ENCODE measurements around the gene CRAMP1. TPM values are rescaled to one million over a fixed set of nuclear protein-coding genes. Genes with fewer than 3 reads are reported as not detected.

CRAMP1 gene
- total and polyA plus RNA-seq, 12 donors: 4.3 to 19.0 (median 9.9) TPM

DNA sequence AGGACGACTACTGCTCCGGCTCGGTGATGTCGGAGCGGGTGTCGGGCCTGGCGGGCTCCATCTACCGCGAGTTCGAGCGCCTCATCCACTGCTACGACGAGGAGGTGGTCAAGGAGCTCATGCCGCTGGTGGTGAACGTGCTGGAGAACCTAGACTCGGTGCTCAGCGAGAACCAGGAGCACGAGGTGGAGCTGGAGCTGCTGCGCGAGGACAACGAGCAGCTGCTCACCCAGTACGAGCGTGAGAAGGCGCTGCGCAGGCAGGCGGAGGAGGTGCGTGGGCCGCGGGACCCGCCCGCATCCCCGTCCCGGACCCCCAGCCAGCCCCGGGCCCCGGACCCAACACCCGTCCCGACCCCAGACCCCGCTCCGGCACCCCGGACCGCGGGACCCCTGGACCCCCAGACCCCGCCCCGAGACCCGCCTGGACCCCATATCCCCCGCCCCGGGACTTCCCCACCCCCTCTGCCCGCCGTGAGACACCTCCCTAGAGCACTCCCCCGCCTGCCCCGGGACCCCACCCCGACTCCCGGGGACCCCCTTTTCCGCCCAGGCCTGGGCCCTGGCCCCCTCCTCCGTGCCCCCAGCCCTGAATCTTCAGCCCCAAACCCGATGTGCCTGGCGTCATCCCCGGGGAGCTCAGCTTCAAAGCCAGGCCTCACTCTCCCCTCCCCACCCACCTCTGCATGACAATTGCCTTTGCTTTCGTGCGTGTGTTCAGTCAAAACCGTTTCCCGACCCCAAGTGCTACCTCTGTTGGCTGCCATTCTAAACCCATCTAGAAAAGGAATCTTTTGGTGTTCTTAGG, 94.4 kb downstream of the CRAMP1 start:
- intact Hi-C loops (cut with DNase I): no loop called here
- H3K9me3 ChIP-seq (replicated peaks in 1 of 3): no peaks in the 10 kb centered on the region
- peaks cover 34 to 42% of the 10 kb centered on the region in 2 donors for H3K4me1 ChIP-seq (replicated peaks in 1 of 2)
- peak overlapping the region; percentile 66 to 100 (median 92) for H3K27ac ChIP-seq
- 0 to 1% (median 0%) methylated on average over 4 to 61 of the region's 62 CpGs for WGBS, 4 donors
- peak in 5 of 7 donors; percentile 23 to 54 (median 36) for DNase-seq
- TF ChIP-seq CTCF (IDR thresholded peaks at IDR 0.05): no peak
- TF ChIP-seq POLR2A (IDR thresholded peaks at IDR 0.05): no peak
- peak overlapping the region; percentile 65 to 95 (median 78) for H3K4me3 ChIP-seq
- H3K36me3 ChIP-seq (replicated peaks in 1 of 2): peaks cover 0 to 10% of the 10 kb centered on the region in 2 donors
- H3K27me3 ChIP-seq: no peaks in the 10 kb centered on the region

- peaks cover 0 to 5% of the 10 kb centered on the region in 2 donors for H3K36me3 ChIP-seq (replicated peaks in 1 of 2)
- DNase-seq: peak in 6 of 7 donors; percentile 45 to 70 (median 56)
- intact Hi-C loops (cut with DNase I): no loop called here
- TF ChIP-seq POLR2A (IDR thresholded peaks at IDR 0.05): peak in 1 of 2 donors; percentile 28
- TF ChIP-seq CTCF (IDR thresholded peaks at IDR 0.05): no peak
- H3K27ac ChIP-seq: peak overlapping the region; percentile 29 to 100 (median 92)
- 6 to 11% (median 8%) methylated on average over 14 to 16 of the region's 16 CpGs for WGBS, 4 donors
- no peaks in the 10 kb centered on the region for H3K9me3 ChIP-seq (replicated peaks in 1 of 3)
- peak overlapping the region in 3 of 4 donors; percentile 11 to 95 (median 85) for H3K4me3 ChIP-seq
- H3K4me1 ChIP-seq (replicated peaks in 1 of 2): peaks cover 34 to 45% of the 10 kb centered on the region in 2 donors
- no peaks in the 10 kb centered on the region for H3K27me3 ChIP-seq
Observed at GRCh38 chr16:1707193-1707790, 95.1 kb downstream of the CRAMP1 start.

GRCh38 chr16:1708083-1708767, 96.1 kb downstream of the CRAMP1 start:
- intact Hi-C loops (cut with DNase I): no loop called here
- Histone ChIP-seq H3K27ac (peak overlapping the region; percentile 86 to 100 (median 92)), H3K9me3 (replicated peaks in 1 of 3) (no peaks in the 10 kb centered on the region), H3K4me3 (peak overlapping the region in 1 of 4 donors; percentile 7), H3K36me3 (replicated peaks in 1 of 2) (no peaks in the 10 kb centered on the region), H3K4me1 (replicated peaks in 1 of 2) (peaks cover 44 to 54% of the 10 kb centered on the region in 2 donors), H3K27me3 (no peaks in the 10 kb centered on the region)
- TF ChIP-seq POLR2A (IDR thresholded peaks at IDR 0.05) (no peak), CTCF (IDR thresholded peaks at IDR 0.05) (no peak)
- WGBS, 4 donors: 60 to 70% (median 63%) methylated on average over 15 to 18 of the region's 18 CpGs
- DNase-seq: peak in 2 of 7 donors; percentile 40 to 48

DNA sequence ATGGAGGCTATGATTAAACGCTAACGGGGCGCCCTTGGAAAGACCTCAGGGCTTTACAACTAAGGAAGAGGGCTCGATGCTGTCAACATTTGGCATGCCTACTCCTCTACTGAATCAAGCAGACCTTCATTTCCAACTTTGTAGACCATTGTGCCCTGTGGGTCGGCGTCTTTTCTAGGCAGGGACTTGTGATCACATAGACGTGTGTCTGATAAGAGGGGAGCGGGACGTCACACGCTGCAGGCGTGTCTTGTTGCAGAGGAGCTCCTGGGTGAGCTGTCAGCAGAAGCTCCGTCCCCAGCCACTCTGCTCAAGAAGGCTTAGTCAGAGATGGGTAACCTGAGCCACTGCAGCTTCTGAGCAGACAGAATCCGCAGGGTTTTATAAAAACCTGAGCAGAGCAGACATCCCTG, 96.6 kb downstream of the CRAMP1 start:
- Histone ChIP-seq H3K9me3 (replicated peaks in 1 of 3) (no peaks in the 10 kb centered on the region), H3K4me3 (peak overlapping the region in 1 of 4 donors; percentile 7), H3K4me1 (replicated peaks in 1 of 2) (peaks cover 48 to 60% of the 10 kb centered on the region in 2 donors), H3K27ac (peak overlapping the region; percentile 86 to 100 (median 92)), H3K36me3 (replicated peaks in 1 of 2) (no peaks in the 10 kb centered on the region), H3K27me3 (no peaks in the 10 kb centered on the region)
- TF ChIP-seq CTCF (IDR thresholded peaks at IDR 0.05) (no peak), POLR2A (IDR thresholded peaks at IDR 0.05) (peak; percentile 35 to 84)
- DNase-seq: peak; percentile 79 to 97 (median 93)
- 36 to 50% (median 43%) methylated on average over 13 of the region's 13 CpGs for WGBS, 4 donors
- intact Hi-C loops (cut with DNase I): no loop called here

Data from adrenal gland (tissue), 12 donors.